ENCODE data around the gene TOM1. TPM values are rescaled to one million over a fixed set of nuclear protein-coding genes. Genes with fewer than 3 reads are reported as not detected.

Gene TOM1
- total RNA-seq, 2 experiments from 2014 or later, result 211 to 219 TPM

DNA sequence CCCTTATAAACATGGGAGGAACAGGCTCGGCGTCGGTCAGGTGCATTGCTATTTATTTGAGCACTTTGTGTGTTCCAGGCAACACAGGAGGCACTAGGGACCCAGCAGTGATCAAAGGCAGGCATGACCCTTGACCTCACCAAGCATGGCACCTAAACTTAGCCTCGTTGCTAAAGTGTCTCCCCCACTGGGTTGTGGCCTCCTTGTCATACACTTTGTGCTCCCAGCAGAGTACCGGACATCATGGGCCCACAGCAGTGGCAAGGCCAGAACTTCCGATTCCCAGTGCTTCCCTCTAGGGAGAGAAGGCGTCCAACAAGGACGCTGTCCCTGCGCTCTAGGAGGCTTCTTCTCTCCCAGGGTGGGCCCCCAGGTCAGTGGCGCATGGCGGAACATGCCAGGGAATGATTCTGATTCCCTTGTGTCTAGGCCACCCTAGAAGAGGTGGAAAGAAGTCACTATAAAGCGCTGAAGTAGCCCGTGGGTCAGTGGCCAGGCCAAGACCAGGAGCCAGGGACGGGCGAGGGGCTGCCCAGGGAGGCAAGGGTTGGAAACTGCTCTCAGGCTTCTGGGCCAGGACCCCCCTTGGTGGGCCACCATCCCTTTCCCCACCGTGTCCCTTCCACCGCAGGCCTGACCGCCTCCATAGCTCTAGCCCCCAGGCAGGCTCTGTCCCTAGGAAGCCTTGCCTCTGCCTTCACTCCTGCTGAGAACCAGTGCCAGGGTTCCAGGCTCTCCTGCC lies 19.7 kb downstream of the TOM1 start:
- Histone ChIP-seq H3K4me1 (ENCODE audit: insufficient read depth, low read length) (peaks cover 20% of the 10 kb centered on the region), H3K9me3 (ENCODE audit: control insufficient read depth in 1 of 2, insufficient read depth in 1 of 2, low read length in 2 of 2) (no peaks in the 10 kb centered on the region), H3K27me3 (ENCODE audit: control insufficient read depth in 1 of 2, insufficient read depth in 2 of 2, low read length in 2 of 2) (no peaks in the 10 kb centered on the region), H3K4me3 (ENCODE audit: low read length) (no peak overlapping the region), H3K27ac (ENCODE audit: low read depth in 1 of 2, low read length in 2 of 2) (no peak overlapping the region), H3K36me3 (ENCODE audit: insufficient read depth, low read length) (peaks cover 67% of the 10 kb centered on the region)
- no peaks in the 10 kb centered on the region for H3K9me3 Mint-ChIP-seq
- H3K27me3 Mint-ChIP-seq, result no peaks in the 10 kb centered on the region
- H3K4me3 Mint-ChIP-seq, result no peak overlapping the region
- intact Hi-C loops (cut with DNase I, micrococcal nuclease), result no loop called here
- DNase-seq (no peak), ATAC-seq (ENCODE audit: poor library complexity) (no peak)
- ChIA-PET POLR2A (interaction anchor here (1.2 kb wide), 1 partner anchor 13 kb away, joined by 5 read pairs; no protein-coding TSS in a partner anchor), CTCF (no interaction called here)
- TF ChIP-seq, protein P1, sequence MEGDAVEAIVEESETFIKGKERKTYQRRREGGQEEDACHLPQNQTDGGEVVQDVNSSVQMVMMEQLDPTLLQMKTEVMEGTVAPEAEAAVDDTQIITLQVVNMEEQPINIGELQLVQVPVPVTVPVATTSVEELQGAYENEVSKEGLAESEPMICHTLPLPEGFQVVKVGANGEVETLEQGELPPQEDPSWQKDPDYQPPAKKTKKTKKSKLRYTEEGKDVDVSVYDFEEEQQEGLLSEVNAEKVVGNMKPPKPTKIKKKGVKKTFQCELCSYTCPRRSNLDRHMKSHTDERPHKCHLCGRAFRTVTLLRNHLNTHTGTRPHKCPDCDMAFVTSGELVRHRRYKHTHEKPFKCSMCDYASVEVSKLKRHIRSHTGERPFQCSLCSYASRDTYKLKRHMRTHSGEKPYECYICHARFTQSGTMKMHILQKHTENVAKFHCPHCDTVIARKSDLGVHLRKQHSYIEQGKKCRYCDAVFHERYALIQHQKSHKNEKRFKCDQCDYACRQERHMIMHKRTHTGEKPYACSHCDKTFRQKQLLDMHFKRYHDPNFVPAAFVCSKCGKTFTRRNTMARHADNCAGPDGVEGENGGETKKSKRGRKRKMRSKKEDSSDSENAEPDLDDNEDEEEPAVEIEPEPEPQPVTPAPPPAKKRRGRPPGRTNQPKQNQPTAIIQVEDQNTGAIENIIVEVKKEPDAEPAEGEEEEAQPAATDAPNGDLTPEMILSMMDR (IDR thresholded peaks at IDR 0.05), result no peak
- peaks cover 52% of the 10 kb centered on the region for H3K36me3 Mint-ChIP-seq (ENCODE audit: low read depth)
- no peak overlapping the region for H3K27ac Mint-ChIP-seq
- peaks cover 12% of the 10 kb centered on the region for H3K4me1 Mint-ChIP-seq (ENCODE audit: low read depth)

- no peaks in the 10 kb centered on the region for H3K9me3 ChIP-seq (ENCODE audit: control insufficient read depth in 1 of 2, insufficient read depth in 1 of 2, low read length in 2 of 2)
- Mint-ChIP-seq H3K9me3 (no peaks in the 10 kb centered on the region), H3K4me3 (no peak overlapping the region), H3K27ac (no peak overlapping the region), H3K27me3 (no peaks in the 10 kb centered on the region), H3K4me1 (ENCODE audit: low read depth) (no peaks in the 10 kb centered on the region), H3K36me3 (ENCODE audit: low read depth) (peaks cover 79% of the 10 kb centered on the region)
- peaks cover 86% of the 10 kb centered on the region for H3K36me3 ChIP-seq (ENCODE audit: insufficient read depth, low read length)
- no peaks in the 10 kb centered on the region for H3K27me3 ChIP-seq (ENCODE audit: control insufficient read depth in 1 of 2, insufficient read depth in 2 of 2, low read length in 2 of 2)
- no peaks in the 10 kb centered on the region for H3K4me1 ChIP-seq (ENCODE audit: insufficient read depth, low read length)
- ChIA-PET CTCF (no interaction called here), POLR2A (no interaction called here)
- no peak for ATAC-seq (ENCODE audit: poor library complexity)
- intact Hi-C loops (cut with DNase I, micrococcal nuclease), result no loop called here
- H3K27ac ChIP-seq (ENCODE audit: low read depth in 1 of 2, low read length in 2 of 2), result no peak overlapping the region
- H3K4me3 ChIP-seq (ENCODE audit: low read length), result no peak overlapping the region
- no peak for DNase-seq
- TF ChIP-seq, protein P1 (IDR thresholded peaks at IDR 0.05), result no peak
Observed at GRCh38 chr22:35322126-35322525, 22.4 kb downstream of the TOM1 start.

GRCh38 chr22:35322893-35323292 lies 23.2 kb downstream of the TOM1 start:
- H3K9me3 ChIP-seq (ENCODE audit: control insufficient read depth in 1 of 2, insufficient read depth in 1 of 2, low read length in 2 of 2), result no peaks in the 10 kb centered on the region
- ChIA-PET CTCF (no interaction called here), POLR2A (no interaction called here)
- DNase-seq (no peak), ATAC-seq (ENCODE audit: poor library complexity) (no peak)
- Mint-ChIP-seq H3K36me3 (ENCODE audit: low read depth) (peaks cover 79% of the 10 kb centered on the region), H3K9me3 (no peaks in the 10 kb centered on the region), H3K4me1 (ENCODE audit: low read depth) (no peaks in the 10 kb centered on the region), H3K27me3 (no peaks in the 10 kb centered on the region), H3K27ac (no peak overlapping the region), H3K4me3 (no peak overlapping the region)
- no peak overlapping the region for H3K4me3 ChIP-seq (ENCODE audit: low read length)
- H3K27me3 ChIP-seq (ENCODE audit: control insufficient read depth in 1 of 2, insufficient read depth in 2 of 2, low read length in 2 of 2), result no peaks in the 10 kb centered on the region
- peaks cover 88% of the 10 kb centered on the region for H3K36me3 ChIP-seq (ENCODE audit: insufficient read depth, low read length)
- TF ChIP-seq, protein P1 (IDR thresholded peaks at IDR 0.05), result no peak
- no peak overlapping the region for H3K27ac ChIP-seq (ENCODE audit: low read depth in 1 of 2, low read length in 2 of 2)
- peaks cover under 1% of the 10 kb centered on the region for H3K4me1 ChIP-seq (ENCODE audit: insufficient read depth, low read length)
- intact Hi-C loops (cut with DNase I, micrococcal nuclease), result no loop called here

Data from CD4-positive, alpha-beta T cell (primary cell).